Occipital lobe (tissue), 2 donors: ENCODE data around the gene PRND. TPM values are rescaled to one million over a fixed set of nuclear protein-coding genes. Genes with fewer than 3 reads are reported as not detected.
"Not testable (repeated sequence)": the region's sequence is repeated elsewhere in the genome, so short reads cannot be mapped to it uniquely, and the experiment has no call there.

ENCODE experiments used
- DNase-seq: peaks from one replicate; lab custom pipeline; 2025; lab: John Stamatoyannopoulos, UW
- total RNA-seq: library from RNA; depleted of rRNA; stranded (reverse); fragments of >200 nt; gene quantifications from one replicate; pipeline ENCODE4 v1.2.3, GENCODE V29; 2014

The PRND gene
- total RNA-seq, 1 donor from 2014 or later: 1.1 TPM

DNA sequence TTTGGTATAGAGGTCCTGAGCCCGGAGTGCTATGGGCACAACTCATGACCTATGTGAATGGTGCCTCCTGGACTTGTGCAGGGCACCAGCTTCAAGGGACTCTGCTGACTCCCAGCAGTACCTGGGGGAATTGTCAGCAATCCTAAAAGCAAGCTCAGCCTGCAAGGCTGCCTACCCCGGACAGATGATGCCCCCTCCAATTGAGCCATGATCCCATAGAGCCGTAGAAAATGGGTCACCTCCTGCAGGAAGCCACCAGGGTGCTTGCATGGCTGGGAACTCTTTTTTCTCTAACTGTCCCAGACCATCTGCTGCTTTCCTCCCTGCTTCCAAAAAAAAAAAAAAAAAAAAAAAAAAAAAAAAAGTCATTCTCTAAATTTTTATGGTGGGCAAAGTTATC lies 12.9 kb upstream of the PRND start:
- no peak for DNase-seq

DNA sequence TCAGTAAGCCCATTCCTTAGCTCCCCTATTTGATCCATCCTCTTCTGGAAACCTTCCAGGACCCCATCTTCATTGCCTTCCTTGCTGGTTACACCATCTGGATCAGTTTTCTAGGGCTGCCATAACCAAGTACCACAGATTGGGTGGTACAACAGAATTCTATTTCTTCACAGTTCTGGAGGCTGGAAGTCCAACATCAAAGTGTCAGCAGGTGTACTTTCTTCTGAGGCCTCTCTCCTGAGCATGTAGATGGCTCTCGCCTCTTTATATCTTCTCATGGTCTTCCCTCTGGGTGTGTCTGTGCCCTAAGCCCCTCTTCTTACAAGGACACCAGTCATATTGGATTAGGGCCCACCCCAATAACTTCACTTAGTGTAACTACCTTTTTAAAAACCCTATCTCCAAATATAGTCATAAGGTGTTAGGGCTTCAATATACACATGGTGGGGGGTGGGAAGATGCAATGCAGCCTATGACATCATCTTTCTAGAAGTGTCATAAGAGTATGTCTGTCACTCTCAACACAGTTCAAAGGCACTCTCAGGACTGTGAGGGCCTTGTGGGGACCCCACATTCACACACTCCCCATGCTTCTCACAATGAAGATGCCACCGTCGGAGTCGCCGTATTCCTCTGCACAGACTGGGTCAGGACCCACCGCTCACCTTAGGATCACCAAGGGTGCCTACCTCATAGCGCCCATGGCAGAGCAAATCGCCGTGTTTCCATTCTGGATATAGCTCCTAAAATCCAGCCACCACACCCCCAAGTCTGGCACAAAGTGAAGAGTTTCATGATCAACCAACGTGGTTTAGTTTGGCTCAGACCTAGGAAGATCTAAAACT lies 12.2 kb upstream of the PRND start:
- no peak for DNase-seq

DNA sequence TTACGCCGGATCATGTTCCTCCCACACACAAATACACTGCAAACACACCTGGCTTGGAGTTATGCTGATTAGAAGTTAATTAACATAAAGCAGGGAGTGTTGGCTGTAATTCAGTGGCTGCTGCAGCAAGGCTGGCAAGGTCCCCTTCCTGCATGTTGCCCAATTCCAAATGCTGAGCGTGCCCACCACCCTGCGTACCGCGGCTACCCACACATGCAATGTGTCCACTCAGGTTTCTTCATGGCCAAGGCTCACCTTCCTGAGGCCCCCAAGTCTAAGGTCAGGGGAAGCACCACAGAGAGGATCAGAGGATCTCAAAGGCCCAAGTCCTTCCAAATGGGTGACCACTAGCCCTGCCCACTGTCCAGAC lies 11.6 kb upstream of the PRND start:
- no peak for DNase-seq

DNA sequence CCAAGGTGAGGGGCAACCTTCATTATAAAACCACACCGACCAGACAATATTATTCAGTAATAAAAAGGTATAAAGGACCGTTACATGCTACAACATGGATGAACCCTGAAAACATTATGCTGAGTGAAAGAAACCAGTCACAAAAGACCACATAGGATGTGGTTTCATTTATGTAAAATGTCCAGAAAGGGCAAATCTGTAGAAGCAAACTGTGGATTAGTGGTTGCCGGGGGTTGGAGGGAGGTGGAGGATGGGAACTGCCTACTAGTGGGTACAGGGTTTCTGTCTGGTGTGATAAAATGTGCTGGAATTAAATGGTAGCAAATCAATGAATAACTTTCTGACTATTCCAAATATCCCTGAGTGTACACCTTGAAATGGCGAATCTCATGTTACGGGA lies 10.2 kb upstream of the PRND start:
- no peak for DNase-seq

DNA sequence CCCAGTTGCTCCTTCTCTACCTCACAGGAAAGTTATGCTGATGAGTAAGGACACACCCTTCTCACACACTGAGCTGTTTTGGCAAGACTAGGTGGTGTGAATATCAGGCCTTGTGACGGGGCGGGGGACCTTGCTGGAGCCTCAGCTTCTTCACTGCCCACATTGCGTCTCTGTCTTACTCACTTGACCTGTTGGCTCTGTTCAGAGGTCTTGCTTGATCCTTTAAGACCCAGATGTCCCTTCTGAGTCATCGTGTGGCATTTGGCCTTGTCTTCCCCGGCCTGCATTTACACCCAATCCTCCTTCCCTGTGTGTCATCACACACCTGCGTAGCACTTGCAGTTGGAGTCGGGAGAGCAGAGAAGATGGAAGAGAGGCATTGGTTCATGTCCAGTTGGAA lies 8.3 kb upstream of the PRND start:
- DNase-seq: no peak

DNA sequence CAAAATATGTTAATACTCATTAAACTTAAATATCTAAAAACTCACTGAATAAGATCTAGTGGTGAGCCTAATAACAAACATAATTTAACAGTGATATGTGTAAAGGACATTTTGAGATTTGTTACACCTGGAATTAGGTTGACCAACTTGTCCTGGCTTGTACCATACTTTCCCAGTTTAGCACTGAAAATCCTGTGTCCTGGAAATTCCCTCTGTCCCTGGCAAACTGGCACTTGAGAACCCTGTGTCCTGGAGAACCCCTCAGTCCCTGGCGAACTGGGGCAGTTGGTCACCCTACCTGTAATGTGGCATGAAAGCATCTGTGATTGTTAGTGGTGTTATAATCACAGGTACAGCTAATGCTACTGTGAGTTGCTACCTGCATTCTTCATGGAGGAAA lies 6.9 kb upstream of the PRND start:
- DNase-seq: no peak

DNA sequence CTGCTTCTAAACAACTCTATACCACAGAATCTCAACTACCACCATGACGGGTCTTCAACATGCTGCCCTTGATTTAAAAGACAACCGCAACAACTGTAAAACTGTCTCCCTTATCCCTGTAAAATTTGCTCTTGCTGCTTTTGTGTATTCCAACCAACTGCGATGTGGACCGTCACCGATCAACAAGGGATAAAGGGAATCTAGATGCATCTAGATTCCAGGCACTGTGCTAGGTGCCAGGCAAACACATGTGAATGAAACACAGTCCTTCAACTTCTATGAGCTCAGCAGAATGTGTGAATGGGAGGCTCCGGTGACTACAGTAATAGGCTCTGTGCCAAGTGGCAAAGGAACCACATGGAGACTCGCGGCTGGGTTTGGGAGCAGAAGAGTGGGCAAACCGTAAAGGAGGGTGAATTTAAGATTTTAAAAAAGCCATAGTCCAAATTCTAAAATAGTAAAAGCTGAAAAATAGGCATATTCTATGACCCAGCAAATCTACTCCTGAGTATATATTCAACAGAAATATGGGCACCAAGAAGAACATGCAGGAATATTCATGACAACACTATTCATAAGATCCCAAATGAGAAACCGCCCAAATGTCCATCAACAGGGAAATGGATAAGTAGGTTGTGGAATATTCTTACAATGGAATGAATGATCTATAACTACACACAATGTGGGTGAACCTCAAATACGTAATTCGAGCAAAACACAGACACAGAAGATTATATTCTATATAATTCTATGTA lies 3.7 kb upstream of the PRND start:
- no peak for DNase-seq

DNA sequence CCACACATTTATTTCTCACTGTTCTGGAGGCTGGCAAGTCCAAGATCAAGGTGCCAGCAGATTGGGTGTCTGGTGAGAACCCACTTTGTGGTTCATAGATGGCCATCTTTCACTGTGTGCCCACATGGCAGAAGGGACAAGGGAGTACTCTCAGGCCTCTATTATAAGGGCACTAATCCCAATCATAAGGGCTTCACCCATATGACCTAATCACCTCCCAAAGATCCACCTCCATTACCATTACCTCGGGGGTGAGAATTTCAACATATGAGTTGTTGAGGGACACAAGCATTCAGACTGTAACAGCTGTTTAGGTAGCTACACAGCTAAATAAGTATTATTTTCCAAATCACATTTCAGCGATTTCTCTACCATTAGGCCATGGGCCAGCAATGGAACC lies 2.5 kb upstream of the PRND start:
- DNase-seq: no peak

DNA sequence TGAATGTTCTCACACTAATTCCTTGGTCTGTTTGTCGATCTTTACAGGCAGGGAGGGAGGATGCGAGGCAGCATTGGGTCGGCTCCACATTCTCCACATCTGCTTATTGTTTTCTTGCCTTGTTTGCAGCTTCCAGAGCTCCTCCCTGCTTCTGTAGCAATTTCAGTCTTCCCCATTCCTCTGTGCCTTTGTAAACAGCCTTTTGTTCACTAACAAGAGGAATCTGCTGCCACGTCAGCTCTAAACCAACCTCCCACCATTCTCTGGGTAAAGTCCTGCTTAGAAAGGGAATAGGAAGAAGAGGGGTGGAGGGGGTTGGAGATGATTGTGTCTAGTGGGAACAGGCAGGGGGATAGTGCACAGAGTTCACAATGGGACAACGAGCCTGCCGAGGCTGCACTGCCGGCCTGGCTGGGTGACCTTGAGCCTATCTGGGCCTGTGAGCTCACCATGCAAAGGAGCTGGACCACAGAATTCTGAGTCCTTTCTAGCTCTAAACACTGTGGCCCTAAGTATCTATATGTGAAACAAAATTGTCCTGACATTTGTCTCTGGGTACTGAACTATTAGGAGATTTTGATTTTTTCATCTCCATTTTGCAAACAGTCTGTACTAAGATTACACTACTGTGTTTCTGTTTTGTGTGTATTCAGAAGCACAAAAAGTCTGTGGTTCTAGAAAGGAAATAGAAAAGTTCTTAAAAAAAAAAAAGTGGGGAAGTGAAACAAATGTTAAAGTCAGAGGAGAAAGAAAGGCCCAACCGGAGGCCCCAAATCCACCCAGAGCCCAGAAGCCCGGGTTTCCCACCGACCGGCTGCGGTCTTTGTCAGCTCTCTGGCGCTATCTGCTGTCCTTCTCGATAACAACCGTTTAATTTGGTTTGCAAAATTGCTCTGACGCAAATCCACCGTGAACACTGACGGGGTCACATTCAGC lies 1.4 kb upstream of the PRND start:
- DNase-seq: peak; percentile 62

DNA sequence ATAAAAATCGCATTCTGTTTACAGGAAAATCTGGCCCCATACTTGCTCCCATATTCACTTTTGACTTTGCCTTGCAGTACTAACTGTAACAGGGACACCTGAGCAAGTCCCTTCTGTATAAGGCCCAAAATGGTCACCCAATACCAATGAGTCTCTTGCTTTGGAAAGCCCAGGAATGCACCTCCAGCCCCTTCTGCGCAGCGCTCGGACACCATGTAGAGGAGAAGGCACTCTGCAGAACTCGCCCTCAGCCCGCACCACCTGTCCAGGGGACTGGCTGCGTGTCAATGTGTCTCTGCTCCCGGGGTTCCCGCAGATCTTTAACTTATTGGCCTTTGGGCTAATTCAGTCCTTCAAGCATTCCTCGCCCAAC lies 746 bp upstream of the PRND start:
- no peak for DNase-seq

DNA sequence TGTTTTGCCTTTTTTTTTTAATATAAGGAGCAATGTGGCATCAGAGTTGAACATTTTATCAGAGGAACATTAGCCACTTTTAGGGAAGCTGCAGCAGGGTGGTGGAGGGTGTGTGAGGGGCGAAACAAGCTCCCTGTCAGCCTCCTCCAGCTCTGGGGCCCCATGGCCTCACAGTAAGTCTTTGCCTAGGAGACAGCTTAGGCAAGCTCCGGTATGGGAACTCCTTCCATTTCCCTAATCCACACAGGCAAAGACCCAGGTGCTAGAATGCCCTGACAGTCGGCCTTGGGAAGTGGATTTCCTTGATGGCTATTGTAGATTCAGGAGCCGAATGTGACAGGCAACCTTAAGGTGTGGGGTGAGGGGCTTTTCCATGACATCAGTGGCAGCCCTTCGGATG lies 862 bp downstream of the PRND start:
- DNase-seq: no peak

DNA sequence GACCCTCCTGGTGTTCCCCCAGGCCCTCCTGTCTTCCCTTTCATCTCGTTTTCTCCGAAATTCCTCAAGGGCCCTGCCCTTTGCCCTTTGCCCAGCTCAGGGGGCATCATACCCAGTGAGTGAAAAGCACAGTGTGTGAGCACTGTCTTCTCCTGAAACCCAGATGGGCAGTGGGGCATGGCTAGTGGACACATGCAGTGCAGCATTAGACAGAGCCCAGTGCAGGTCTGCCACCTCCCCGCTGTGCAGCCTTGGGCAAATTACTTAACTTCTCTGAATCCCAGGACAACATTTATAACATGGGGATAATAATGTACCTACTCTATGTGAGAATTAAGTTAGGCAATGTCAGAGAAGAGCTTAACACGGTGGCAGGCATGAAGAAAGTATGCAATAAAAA lies 1.3 kb downstream of the PRND start:
- DNase-seq: no peak

DNA sequence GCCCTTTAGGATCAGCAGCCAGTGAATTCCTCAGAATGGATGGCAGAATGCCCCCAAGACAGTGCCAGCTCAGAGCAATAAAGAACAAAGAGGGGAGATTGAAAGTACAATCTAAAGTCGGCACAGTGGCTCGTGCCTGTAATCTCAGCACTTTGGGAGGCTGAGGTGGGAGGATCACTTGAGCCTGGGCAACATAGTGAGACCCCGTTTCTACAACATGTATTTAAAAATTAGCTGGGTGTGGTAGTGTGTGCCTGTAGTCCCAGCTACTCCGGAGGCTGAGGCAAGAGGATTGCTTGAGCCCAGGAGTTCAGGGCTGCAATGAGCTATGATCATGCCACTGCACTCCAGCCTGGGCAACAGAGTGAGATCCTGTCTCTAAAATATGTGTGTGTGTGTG lies 1.8 kb downstream of the PRND start:
- DNase-seq: not testable (repeated sequence)

DNA sequence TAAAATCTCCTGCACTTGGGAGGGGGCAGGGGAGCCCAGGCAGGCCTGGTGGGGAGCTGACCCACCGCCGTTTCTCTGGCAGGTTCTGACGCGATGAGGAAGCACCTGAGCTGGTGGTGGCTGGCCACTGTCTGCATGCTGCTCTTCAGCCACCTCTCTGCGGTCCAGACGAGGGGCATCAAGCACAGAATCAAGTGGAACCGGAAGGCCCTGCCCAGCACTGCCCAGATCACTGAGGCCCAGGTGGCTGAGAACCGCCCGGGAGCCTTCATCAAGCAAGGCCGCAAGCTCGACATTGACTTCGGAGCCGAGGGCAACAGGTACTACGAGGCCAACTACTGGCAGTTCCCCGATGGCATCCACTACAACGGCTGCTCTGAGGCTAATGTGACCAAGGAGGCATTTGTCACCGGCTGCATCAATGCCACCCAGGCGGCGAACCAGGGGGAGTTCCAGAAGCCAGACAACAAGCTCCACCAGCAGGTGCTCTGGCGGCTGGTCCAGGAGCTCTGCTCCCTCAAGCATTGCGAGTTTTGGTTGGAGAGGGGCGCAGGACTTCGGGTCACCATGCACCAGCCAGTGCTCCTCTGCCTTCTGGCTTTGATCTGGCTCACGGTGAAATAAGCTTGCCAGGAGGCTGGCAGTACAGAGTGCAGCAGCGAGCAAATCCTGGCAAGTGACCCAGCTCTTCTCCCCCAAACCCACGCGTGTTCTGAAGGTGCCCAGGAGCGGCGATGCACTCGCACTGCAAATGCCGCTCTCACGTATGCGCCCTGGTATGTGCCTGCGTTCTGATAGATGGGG lies 3.0 kb downstream of the PRND start:
- no peak for DNase-seq

DNA sequence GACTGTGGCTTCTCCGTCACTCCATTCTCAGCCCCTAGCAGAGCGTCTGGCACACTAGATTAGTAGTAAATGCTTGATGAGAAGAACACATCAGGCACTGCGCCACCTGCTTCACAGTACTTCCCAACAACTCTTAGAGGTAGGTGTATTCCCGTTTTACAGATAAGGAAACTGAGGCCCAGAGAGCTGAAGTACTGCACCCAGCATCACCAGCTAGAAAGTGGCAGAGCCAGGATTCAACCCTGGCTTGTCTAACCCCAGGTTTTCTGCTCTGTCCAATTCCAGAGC lies 3.5 kb downstream of the PRND start:
- no peak for DNase-seq

DNA sequence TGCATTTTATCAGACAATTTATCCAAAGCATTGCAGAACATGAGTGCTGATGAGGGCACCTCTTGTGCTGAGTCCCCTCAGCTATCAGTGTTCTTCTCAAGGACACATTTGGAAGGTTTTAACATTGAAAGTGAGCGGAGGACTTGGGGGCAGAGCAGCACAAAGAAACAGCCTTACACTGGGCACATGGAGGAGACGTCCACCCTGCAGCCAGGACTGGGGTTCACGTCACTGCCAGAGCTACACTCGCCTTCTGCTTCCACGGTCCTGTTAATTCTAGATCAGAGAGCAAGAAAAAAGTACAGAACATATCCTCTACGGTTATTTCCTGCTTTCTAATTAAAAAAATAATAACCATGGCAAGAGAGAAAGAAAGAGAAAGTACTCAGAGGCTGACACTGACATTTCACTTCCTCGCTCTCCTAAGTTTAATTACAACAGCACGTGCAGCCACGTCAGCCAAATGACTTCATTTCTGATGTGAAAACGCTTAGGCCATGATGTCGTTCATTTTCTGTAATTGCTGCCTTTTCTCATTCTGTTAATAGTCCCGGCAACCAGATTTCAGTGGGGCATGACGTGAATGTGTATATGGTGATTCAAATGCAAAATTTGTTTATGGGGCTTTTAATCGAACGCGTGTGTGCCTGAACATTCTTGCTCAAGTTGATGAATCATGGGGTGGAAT lies 5.1 kb downstream of the PRND start:
- DNase-seq: no peak

DNA sequence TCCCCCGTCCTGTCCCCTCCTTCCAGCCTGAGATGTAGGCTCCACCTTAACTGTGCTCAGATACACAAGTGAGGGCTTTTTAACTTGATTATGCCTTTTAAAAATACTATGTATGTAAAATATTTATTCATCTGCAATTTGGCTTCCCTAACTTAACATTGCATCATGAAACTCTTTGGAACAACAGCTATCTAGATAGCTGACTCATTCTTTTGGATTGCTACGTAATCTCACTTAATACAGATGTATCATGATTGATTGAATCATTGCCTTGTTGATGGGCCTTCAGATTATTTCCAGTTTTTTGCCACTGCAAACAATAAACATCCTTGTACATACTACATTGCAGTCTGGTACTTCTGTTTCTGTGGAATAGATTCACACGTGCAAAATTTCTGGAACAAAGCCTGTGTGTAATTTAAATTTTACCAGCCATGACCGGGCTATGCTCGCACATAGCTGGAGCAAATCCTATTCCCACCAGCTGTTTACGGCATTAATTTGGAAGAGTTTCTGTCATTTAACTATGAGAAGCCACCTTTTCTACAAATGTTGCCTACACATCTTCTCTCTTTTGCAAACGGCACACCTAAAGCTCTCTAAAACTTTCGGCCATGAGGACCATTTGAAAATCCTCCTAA lies 6.5 kb downstream of the PRND start:
- no peak for DNase-seq

DNA sequence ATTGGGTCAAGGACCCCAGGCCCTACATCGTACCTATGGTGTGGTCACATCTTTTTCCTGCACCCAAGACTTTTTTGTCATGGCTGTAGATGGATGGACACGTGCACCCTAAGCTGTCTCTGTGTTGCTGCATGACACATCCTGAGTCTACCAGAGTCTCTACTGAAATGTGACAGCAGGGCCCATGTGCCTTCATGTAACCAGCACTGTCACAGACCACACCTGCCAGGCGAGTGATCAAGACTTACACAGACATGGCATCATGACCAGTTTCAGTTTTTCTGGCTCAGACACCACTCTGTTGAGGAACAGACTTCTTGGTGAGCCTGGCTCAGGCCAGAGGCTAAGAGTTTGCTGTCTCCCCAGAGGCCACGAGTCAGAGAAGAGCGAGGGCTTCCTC lies 7.6 kb downstream of the PRND start:
- DNase-seq: no peak

DNA sequence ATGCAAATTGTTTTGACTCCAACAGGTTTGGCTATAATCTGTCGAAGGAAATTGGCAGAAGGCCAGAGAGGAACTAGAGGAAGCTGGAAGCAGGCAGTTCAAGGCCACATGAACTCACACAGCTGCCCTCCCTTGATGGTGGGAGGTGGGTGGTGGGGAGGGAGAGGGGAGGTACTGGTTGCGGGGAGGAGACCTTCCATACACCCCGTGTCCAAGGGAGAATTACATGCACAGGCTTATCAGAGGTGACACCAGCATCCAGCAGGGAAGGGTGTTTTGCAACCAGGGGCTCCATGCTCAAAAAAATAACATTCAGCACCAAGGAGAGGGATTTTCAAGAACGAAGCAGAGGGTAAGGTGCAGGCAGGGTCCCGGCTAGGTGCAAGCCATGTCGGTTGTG lies 9.1 kb downstream of the PRND start:
- DNase-seq: no peak

DNA sequence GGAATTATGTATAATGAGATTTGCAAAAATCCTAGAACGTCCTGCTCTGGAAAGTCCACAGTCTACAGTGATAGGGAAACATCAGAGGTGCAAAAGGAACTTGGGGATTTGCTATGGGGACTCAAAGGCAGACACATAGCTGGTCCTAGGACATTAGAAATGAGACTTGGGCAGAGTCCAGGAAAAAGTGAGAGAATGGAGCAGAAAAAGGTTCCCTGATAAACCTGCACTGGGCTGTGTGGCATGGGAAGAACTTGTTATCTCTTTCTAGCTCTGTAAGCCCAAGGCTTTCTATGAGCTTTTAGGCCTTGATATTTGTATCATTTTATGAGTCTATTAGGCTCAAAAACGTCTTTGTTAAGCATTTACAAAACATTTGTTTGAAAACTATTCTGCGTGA lies 15.2 kb downstream of the PRND start:
- no peak for DNase-seq
